Central memory CD8-positive, alpha-beta T cell (primary cell): ENCODE data around the gene FHIT.

Experiments
- ATAC-seq: fragments of 150-1000 bp; cut with Tn5 transposase; replicated peaks from 2 replicates; pipeline ENCODE4 v1.10.0; 2022; ENCODE audit warnings: mild to moderate bottlenecking, moderate FRiP score, moderate number of reproducible peaks; ENCODE audit not compliant: poor library complexity, severe bottlenecking; ENCODE audit errors: extremely low read depth
- DNase-seq, 2 donors: peaks; one replicate each; pipeline ENCODE4 v3.0.0; 2021; ENCODE audit warnings: low spot score in 2 of 2
- H3K27ac Mint-ChIP-seq: one replicate; pipeline ENCODE4 v1.8.0; 2022; ENCODE audit warnings: low read depth, mild to moderate bottlenecking, moderate library complexity, mixed read lengths
- H3K27me3 Mint-ChIP-seq: one replicate; pipeline ENCODE4 v1.8.0; 2022; ENCODE audit warnings: mixed read lengths
- H3K36me3 Mint-ChIP-seq: one replicate; pipeline ENCODE4 v1.8.0; 2022; ENCODE audit warnings: mild to moderate bottlenecking, moderate library complexity, mixed read lengths; ENCODE audit not compliant: insufficient read depth
- H3K4me1 Mint-ChIP-seq: one replicate; pipeline ENCODE4 v1.8.0; 2022; ENCODE audit warnings: mixed read lengths
- H3K4me3 Mint-ChIP-seq: one replicate; pipeline ENCODE4 v1.8.0; 2022; ENCODE audit warnings: mild to moderate bottlenecking, moderate library complexity, mixed read lengths
- H3K9me3 Mint-ChIP-seq: one replicate; pipeline ENCODE4 v1.8.0; 2022; ENCODE audit warnings: mixed read lengths

Gene FHIT

DNA sequence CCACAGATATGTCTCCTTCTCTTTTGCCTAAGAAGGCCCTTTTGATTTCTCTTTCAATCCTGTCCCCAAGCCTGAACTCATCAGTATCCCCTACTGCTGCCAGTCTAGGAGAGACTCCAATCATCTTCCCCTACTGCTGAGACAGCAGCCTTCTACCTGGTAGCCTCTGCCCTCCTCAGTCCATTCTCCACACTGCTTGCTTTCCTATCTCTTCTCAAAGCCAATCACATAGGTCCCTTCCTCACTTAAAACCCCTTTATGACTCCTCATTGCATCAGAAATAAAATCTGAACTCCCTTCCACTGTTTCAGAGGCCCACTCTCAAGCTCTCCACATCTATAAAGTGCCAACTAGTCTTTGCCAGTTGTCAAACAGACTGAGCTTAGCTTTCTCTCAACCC lies 1119.6 kb downstream of the FHIT start:
- no peak overlapping the region for H3K4me3 Mint-ChIP-seq
- ATAC-seq = no peak
- no peak overlapping the region for H3K27ac Mint-ChIP-seq
- no peaks in the 10 kb centered on the region for H3K27me3 Mint-ChIP-seq
- no peaks in the 10 kb centered on the region for H3K36me3 Mint-ChIP-seq
- no peak for DNase-seq
- no peaks in the 10 kb centered on the region for H3K9me3 Mint-ChIP-seq
- H3K4me1 Mint-ChIP-seq = no peaks in the 10 kb centered on the region

DNA sequence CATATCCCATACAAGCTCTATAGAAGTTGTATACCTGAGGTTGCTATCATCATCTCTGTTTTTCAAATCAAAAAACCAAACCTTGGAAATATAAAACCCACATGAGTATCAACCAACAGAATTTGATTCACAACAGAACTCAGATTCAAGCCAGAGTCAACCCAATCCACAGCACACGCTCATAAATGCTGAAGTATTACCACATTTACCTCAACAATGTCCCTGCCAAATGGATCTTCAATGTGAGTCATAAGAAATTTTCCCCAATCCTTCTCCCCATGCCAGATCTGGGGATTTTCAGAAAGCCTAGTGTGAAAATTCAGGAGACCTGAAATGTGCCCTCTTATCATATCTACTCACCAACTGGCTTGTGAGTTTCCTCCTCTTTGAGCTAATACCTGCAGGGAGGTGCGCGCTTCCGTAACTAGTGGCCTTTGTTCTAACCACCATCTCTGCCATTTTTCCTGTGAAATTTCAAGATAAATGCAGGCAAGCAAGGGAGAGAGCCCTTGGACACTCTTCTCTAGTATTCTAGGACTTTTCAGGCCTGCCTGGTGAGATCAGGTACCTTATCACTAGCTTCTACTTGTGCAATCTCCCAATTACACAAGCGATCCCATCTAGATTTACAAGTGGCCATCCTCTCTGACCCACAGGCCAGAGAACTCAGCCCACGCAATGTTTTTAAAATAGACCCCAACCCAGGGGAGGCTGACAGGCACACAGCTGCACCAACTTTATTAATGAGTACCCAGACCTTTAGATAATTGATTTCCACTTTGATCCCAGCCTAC lies 1124.5 kb downstream of the FHIT start:
- no peak overlapping the region for H3K27ac Mint-ChIP-seq
- no peaks in the 10 kb centered on the region for H3K36me3 Mint-ChIP-seq
- no peaks in the 10 kb centered on the region for H3K9me3 Mint-ChIP-seq
- H3K4me3 Mint-ChIP-seq = no peak overlapping the region
- DNase-seq (no peak), ATAC-seq (no peak)
- H3K4me1 Mint-ChIP-seq = no peaks in the 10 kb centered on the region
- no peaks in the 10 kb centered on the region for H3K27me3 Mint-ChIP-seq

DNA sequence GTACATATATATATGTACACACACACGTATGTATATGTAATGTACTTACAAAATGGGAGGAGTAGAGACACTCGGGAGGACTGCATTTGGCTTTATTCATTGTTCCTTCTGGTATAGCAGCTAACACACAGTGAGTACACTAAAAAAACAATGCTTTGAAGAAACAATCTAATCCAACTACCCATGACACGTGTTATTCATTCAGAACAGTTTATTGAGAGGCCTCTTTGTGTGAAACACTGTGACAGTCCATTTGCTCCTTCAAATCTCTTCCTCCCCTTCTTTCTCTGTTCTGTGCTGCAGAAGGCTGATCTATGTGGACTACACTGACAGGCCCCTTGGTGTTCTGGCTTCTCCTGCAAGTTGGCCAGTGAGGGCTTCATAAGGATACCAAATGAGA lies 1125.6 kb downstream of the FHIT start:
- ATAC-seq (no peak), DNase-seq (no peak)
- Mint-ChIP-seq H3K27ac (no peak overlapping the region), H3K27me3 (no peaks in the 10 kb centered on the region), H3K36me3 (no peaks in the 10 kb centered on the region), H3K4me3 (no peak overlapping the region), H3K4me1 (no peaks in the 10 kb centered on the region), H3K9me3 (no peaks in the 10 kb centered on the region)

DNA sequence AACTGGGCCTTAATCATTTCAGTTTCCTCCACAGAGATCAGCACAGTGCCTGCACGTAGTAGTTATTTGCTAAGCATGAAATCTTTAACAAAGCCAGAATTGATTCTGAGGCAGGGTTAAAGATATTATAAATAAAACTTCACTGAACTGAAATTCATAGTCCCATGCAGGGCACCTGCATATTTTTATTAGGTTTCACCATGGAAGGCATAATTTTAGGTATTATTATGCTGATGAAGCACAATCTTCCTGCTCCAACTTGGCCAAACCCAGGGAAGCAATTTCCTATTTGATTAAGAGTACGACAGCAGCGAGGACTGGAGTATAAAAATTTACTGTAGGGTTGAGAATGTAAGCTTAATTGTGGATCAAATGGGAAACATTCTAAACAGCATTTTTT lies 1131.0 kb downstream of the FHIT start:
- DNase-seq (no peak), ATAC-seq (no peak)
- no peaks in the 10 kb centered on the region for H3K36me3 Mint-ChIP-seq
- no peak overlapping the region for H3K27ac Mint-ChIP-seq
- no peaks in the 10 kb centered on the region for H3K9me3 Mint-ChIP-seq
- no peaks in the 10 kb centered on the region for H3K27me3 Mint-ChIP-seq
- H3K4me3 Mint-ChIP-seq = no peak overlapping the region
- H3K4me1 Mint-ChIP-seq = no peaks in the 10 kb centered on the region

DNA sequence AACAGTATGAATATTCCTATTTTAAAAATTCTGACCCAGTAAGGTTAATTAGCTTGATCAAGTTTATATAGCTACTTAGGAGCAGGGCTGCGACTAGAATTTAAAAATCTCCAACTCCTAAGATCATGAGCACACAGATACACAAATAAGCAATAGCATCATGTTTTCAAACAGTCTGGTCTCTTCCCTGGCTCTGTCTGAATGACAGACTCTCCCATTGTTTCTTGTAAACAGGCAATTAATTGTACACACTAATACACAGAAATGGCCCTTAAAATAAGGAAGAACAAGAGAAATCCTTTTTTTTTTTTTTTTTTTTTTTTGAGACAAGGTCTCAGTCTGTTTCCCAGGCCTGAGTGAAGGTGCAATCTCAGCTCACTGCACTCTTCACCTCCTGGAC lies 1137.1 kb downstream of the FHIT start:
- Mint-ChIP-seq H3K4me3 (no peak overlapping the region), H3K4me1 (no peaks in the 10 kb centered on the region), H3K9me3 (no peaks in the 10 kb centered on the region), H3K27ac (no peak overlapping the region), H3K36me3 (no peaks in the 10 kb centered on the region), H3K27me3 (no peaks in the 10 kb centered on the region)
- no peak for ATAC-seq
- DNase-seq = no peak

DNA sequence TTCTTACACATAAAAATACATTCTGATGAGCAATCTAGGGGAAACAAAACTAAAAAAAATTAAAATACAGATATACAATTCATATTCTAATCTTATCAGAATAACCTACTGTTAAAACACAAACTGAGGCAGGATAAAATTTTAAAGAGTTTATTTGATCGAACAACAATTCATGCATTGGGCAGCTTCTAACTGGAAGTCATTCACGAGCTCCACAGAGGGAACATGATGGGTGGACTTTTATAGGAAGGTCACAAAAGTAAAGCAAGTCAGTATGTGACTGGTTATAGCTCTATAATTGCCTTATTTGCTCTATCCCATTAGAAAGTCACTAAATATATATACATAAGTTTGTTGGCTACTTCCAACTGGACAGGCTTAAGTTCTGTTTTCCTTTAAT lies 1144.0 kb downstream of the FHIT start:
- Mint-ChIP-seq H3K4me3 (no peak overlapping the region), H3K4me1 (peaks cover 7% of the 10 kb centered on the region), H3K27me3 (no peaks in the 10 kb centered on the region), H3K36me3 (peaks cover 1% of the 10 kb centered on the region), H3K27ac (no peak overlapping the region), H3K9me3 (no peaks in the 10 kb centered on the region)
- ATAC-seq (no peak), DNase-seq (no peak)

DNA sequence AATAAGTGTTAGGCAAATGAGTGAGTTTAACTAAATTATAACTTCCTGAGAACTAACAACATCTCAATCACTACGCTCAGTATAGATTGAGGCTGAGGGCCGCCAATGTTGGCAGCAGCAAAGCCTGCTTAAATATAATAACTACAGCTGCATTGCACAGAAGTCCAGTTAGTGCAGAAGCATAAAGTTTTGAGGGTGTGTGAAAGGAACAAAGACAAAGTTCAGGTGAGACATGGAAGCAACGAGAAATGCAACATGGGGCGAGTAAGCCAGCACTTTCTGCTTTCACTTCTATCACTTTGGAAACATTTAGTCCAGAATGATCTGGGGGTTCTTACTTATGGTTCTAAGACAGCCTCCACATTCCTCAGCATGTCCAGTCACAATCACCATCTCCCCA lies 1149.1 kb downstream of the FHIT start:
- H3K27me3 Mint-ChIP-seq = no peaks in the 10 kb centered on the region
- ATAC-seq = no peak

DNA sequence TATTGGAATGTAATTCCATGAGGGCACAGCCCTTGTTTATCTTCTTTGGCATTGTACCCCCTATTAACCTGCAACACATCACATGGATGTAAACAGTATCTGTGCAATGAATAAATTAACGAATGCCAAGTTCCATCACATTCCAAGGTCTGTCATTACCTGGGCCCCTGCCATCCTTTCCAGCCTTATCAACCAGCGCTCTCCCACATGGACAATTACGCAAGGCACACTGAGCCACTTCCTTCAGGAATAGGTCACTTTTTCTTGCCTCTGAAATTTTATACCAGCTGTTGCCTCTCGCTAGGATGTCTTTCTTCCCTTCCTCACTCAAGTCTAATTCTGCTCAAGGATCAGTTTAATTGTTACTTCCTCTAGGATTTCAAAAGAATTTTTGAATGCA lies 1149.6 kb downstream of the FHIT start:
- no peak overlapping the region for H3K27ac Mint-ChIP-seq
- H3K4me3 Mint-ChIP-seq = no peak overlapping the region
- peaks cover 7% of the 10 kb centered on the region for H3K4me1 Mint-ChIP-seq

More for the DNA sequence above, 1149.1 kb downstream of the FHIT start:
- Mint-ChIP-seq H3K4me1 (peaks cover 7% of the 10 kb centered on the region), H3K27ac (no peak overlapping the region), H3K4me3 (no peak overlapping the region), H3K36me3 (peaks cover 1% of the 10 kb centered on the region), H3K9me3 (no peaks in the 10 kb centered on the region)
- no peak for DNase-seq

DNA sequence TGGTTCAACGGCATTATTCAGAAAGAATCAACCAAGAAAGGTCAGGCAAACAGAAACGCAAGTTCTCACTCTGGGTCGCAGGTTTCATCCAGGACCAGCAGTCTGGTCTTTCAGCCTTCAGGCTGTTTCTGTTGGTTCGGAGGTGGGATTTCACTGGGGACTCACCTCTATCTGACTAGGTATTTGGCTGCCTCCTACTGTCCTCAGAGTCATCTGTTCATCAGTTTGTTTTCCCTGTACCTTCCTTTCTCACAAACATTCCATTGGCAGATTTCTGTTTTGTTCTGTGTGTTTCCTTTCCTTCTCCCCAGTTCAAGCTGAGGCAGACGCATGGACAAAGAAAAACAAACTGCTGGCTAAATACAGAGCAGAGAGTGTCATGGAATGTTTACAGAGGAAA lies 1154.8 kb downstream of the FHIT start:
- Mint-ChIP-seq H3K9me3 (no peaks in the 10 kb centered on the region), H3K4me1 (no peaks in the 10 kb centered on the region), H3K36me3 (no peaks in the 10 kb centered on the region), H3K27ac (no peak overlapping the region), H3K4me3 (no peak overlapping the region), H3K27me3 (no peaks in the 10 kb centered on the region)
- DNase-seq = no peak
- no peak for ATAC-seq

More for the DNA sequence above, 1149.6 kb downstream of the FHIT start:
- ATAC-seq = no peak
- DNase-seq = no peak
- Mint-ChIP-seq H3K27me3 (no peaks in the 10 kb centered on the region), H3K36me3 (peaks cover 1% of the 10 kb centered on the region), H3K9me3 (no peaks in the 10 kb centered on the region)

DNA sequence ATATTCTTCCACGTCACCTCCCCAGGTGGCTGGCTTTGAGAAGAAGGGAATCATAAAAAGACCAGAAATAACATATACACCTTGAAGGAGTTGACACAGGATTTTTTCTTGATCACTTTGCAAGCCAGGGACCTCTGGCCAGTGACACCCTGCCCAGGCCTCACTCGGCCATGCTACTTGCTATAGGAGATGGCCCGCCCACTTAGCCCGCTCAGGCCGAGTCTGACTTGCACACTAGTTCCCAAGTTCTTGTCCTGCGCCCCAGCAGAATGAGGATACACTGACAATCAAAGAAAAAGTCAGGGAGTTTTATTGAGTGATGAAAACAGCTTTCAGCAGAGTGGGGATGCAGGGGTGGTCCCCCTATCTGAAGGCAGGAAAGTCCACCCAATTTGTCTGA lies 1155.3 kb downstream of the FHIT start:
- Mint-ChIP-seq H3K4me1 (no peaks in the 10 kb centered on the region), H3K27ac (no peak overlapping the region), H3K36me3 (no peaks in the 10 kb centered on the region), H3K4me3 (no peak overlapping the region), H3K27me3 (no peaks in the 10 kb centered on the region), H3K9me3 (no peaks in the 10 kb centered on the region)
- ATAC-seq = no peak
- DNase-seq = no peak

DNA sequence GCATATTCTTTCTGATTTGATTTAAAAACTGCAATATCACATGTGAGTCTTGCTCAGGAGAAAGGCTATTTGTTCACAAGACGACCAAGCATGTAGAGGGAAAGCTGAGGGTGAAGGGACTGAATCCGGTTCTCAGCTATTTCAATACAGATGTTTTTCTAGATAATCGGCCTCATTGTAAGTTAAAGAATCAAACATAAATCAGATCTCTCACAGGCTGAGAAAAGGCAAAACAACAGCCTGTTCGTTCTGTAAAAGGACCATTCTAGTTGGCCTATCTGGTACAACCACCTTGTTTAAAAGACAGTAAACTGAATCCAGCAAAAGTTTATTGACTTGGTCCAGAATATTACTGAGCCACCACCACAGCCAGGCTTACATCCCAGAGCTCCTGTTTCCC lies 1155.7 kb downstream of the FHIT start:
- H3K4me1 Mint-ChIP-seq = no peaks in the 10 kb centered on the region
- no peak overlapping the region for H3K4me3 Mint-ChIP-seq
- no peaks in the 10 kb centered on the region for H3K27me3 Mint-ChIP-seq
- no peak for DNase-seq
- H3K36me3 Mint-ChIP-seq = no peaks in the 10 kb centered on the region
- no peak for ATAC-seq
- no peaks in the 10 kb centered on the region for H3K9me3 Mint-ChIP-seq
- H3K27ac Mint-ChIP-seq = no peak overlapping the region

DNA sequence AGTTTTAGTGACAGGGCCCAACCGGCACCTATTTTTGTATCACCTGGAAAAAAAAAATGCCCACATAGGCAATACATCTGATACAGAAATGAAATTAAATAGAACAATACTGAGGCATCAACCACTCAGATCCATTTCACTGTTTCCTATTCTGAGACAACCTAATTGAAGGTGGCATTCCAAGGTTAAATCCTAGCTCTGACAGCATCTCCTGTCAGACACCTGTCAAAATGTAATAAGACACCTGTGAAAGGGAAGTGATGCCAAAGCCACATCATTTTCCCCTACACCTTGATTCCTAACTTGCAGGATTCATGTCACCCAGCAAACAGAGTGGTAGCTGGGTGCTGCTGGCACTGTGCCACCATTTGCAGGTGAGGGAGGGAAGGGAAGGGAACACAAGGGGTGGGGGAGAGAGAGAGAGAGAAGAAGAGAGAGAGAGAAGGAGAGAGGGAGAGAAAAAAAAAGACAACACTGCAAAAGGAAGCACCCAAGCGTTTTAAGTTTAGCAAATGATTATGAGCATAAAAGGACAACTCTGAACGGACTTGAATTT lies 1156.8 kb downstream of the FHIT start:
- Mint-ChIP-seq H3K27me3 (no peaks in the 10 kb centered on the region), H3K4me1 (no peaks in the 10 kb centered on the region), H3K9me3 (no peaks in the 10 kb centered on the region), H3K27ac (no peak overlapping the region), H3K36me3 (no peaks in the 10 kb centered on the region), H3K4me3 (no peak overlapping the region)
- DNase-seq (no peak), ATAC-seq (no peak)

DNA sequence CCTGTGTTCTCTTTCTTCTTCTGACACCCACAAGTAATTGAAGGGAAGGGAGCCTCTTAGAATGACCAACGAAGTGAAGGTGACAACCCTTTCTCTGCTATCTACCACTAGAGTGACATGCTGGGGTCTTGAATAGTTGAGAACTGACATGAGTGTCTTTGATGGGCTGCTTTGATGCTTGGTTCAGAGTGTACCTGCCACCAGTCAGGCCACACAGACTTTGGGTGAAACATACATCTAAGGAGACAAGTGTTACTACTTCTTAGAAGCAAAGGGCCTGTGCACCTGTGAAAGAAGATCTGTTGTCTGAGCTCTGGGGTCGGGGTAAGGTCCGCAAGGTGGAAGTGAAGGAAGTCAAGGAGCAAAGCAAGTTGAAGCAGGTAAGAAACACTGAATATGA lies 1160.7 kb downstream of the FHIT start:
- Mint-ChIP-seq H3K27ac (no peak overlapping the region), H3K4me1 (peaks cover 22% of the 10 kb centered on the region), H3K36me3 (no peaks in the 10 kb centered on the region), H3K4me3 (no peak overlapping the region), H3K27me3 (no peaks in the 10 kb centered on the region), H3K9me3 (no peaks in the 10 kb centered on the region)
- ATAC-seq = no peak
- DNase-seq = no peak
